SK-N-SH (cell line): ENCODE results near the gene TUT1.

Source experiments
- EP300 ChIP-seq, 2 experiments: IDR thresholded peaks; 2 replicates each; pipeline versions ENCODE4 v1.4.0 to v1.6.1; 2012; ENCODE audit warnings: borderline replicate concordance in 1 of 2, low read depth in 1 of 2, low read length in 1 of 2
- EZH2phosphoT487 ChIP-seq: fragments of 200-600 bp; sonication (generic); IDR thresholded peaks from 2 replicates; pipeline ENCODE4 v1.6.1; 2017; ENCODE audit warnings: low read depth, mixed run types, mild to moderate bottlenecking, antibody characterized with exemption, moderate library complexity, borderline replicate concordance
- GATA2 ChIP-seq: sonication (generic); formaldehyde crosslinking; IDR thresholded peaks from 2 replicates; pipeline ENCODE4 v1.5.0; 2020; ENCODE audit warnings: mild to moderate bottlenecking, missing genetic modification reagents
- RXRA ChIP-seq: IDR thresholded peaks from 2 replicates; pipeline ENCODE4 v1.4.0; 2012; ENCODE audit warnings: low read depth, mild to moderate bottlenecking, borderline replicate concordance
- YY1 ChIP-seq: IDR thresholded peaks from 2 replicates; pipeline ENCODE4 v1.4.0; 2012; ENCODE audit warnings: low read depth, mild to moderate bottlenecking
- TF ChIP-seq, protein P1 (sequence below): fragments of 200-600 bp; sonication (generic); IDR thresholded peaks from 2 replicates; pipeline ENCODE4 v1.6.1; 2017; ENCODE audit warnings: antibody characterized with exemption, mild to moderate bottlenecking, moderate library complexity

DNA sequence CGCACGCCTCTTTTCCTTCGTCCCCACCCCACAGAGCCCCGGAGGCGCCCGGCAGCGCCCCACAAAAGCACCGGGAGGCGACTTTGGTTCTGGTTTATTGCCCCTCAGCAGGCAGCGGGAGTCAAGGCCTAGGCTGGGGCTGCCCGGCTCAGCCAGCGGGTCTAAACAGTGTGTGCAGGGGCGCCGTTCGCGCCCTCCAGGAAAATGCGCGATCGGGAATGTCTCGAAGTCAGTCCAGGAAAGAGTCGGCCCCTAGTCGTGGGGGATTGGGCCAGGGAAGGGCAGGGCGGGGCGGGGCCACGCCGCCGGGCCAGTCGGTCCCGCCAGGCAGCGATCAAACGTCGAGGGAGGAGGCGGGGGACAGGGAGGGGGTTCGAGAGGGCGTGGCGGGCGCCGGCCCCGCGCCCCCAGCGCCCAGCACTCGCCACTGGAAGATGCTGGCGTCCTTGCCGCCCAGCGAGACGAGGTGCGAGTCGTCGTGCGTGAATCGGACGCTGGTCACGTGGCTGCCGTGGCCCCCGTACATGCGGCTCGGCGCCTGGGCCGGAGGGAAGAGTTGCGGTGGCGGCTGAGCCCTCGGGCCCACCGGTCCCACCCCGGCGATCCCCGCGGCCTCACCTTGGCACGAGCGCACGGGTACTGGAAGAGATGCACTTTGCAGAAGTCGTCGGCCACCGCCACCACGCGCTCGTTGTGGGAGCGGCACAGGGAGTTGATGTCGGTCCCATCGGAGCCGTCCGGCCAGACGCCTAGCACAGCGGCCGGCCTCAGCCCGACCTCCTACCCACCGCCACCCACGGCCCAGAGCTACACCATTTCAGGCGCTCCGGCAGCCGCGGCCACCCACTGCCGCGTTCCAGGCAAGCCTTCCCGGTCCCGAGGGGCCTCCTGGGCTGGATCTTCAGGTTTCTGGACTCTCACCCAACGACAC is 11.1 kb upstream of the TUT1 start:
- TF ChIP-seq YY1 (no peak), GATA2 (CRISPR knock-in tag) (no peak), RXRA (no peak), EP300 (IDR thresholded peaks at IDR 0.05; ENCODE audit: borderline replicate concordance in 1 of 2, low read depth in 1 of 2, low read length in 1 of 2) (no peak), EZH2phosphoT487 (no peak)
- TF ChIP-seq, protein P1, sequence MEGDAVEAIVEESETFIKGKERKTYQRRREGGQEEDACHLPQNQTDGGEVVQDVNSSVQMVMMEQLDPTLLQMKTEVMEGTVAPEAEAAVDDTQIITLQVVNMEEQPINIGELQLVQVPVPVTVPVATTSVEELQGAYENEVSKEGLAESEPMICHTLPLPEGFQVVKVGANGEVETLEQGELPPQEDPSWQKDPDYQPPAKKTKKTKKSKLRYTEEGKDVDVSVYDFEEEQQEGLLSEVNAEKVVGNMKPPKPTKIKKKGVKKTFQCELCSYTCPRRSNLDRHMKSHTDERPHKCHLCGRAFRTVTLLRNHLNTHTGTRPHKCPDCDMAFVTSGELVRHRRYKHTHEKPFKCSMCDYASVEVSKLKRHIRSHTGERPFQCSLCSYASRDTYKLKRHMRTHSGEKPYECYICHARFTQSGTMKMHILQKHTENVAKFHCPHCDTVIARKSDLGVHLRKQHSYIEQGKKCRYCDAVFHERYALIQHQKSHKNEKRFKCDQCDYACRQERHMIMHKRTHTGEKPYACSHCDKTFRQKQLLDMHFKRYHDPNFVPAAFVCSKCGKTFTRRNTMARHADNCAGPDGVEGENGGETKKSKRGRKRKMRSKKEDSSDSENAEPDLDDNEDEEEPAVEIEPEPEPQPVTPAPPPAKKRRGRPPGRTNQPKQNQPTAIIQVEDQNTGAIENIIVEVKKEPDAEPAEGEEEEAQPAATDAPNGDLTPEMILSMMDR = no peak
